Measurements from ENCODE around the gene VSX1. TPM values are rescaled to one million over a fixed set of nuclear protein-coding genes. Genes with fewer than 3 reads are reported as not detected.

The VSX1 gene
- total and polyA plus RNA-seq, 2 donors (not counting 1 experiment from before 2014, with no cell fraction given): not detected

- no peak for DNase-seq
- H3K9me3 Mint-ChIP-seq (ENCODE audit: insufficient read depth): no peaks in the 10 kb centered on the region
- H2AFZ ChIP-seq (ENCODE audit: insufficient read depth, low read depth, low read length, poor library complexity, severe bottlenecking): no peak overlapping the region
- no peak overlapping the region for H3K27ac ChIP-seq (ENCODE audit: low read length in 2 of 2)
- WGBS (ENCODE audit: insufficient coverage): 73% methylated on average over 5 of the region's 7 CpGs
- H3K27ac Mint-ChIP-seq: no peak overlapping the region
- H3K4me3 Mint-ChIP-seq: no peak overlapping the region
- no peak overlapping the region for H3K4me2 ChIP-seq (replicated peaks; ENCODE audit: low read depth, low read length, poor library complexity, severe bottlenecking)
- H3K79me2 ChIP-seq (ENCODE audit: control insufficient read depth, insufficient read depth, low read length): no peaks in the 10 kb centered on the region
- no peak overlapping the region for H3K4me3 ChIP-seq (ENCODE audit: control extremely low read depth in 1 of 5, extremely low read depth in 1 of 5, insufficient read depth in 1 of 5, low read depth in 2 of 5, low read length in 4 of 5)
- no peaks in the 10 kb centered on the region for H4K20me1 ChIP-seq (ENCODE audit: control insufficient read depth, insufficient read depth, low read length, poor library complexity, severe bottlenecking)
- H3K4me1 ChIP-seq (ENCODE audit: control insufficient read depth in 2 of 2, insufficient read depth in 2 of 2, low read length in 2 of 2): no peaks in the 10 kb centered on the region
- no peak for ATAC-seq (ENCODE audit: low read depth)
- no peaks in the 10 kb centered on the region for H3K36me3 ChIP-seq (replicated peaks in 1 of 2; ENCODE audit: control extremely low read depth in 1 of 2, control insufficient read depth in 1 of 2, extremely low read depth in 1 of 2, insufficient read depth in 2 of 2, low read length in 1 of 2)
- ChIA-PET POLR2A (no interaction called here), CTCF (interaction anchor here (1.4 to 2.5 kb wide), 2 partner anchors 76 to 325 kb away, joined by 4 to 7 read pairs; no protein-coding TSS in a partner anchor)
- peaks cover 63% of the 10 kb centered on the region for H3K27me3 Mint-ChIP-seq
- peaks cover 2% of the 10 kb centered on the region for H3K4me1 Mint-ChIP-seq
- intact Hi-C loops (cut with micrococcal nuclease): no loop called here
- TF ChIP-seq CTCF (IDR thresholded peaks at IDR 0.05) (no peak), EZH2 (IDR thresholded peaks at IDR 0.05; ENCODE audit: borderline replicate concordance, insufficient read depth, low read depth, low read length, poor library complexity, severe bottlenecking) (no peak)
- no peaks in the 10 kb centered on the region for H3K9me3 ChIP-seq (ENCODE audit: control extremely low read depth in 1 of 3, control insufficient read depth in 2 of 3, insufficient read depth in 1 of 3, low read length in 2 of 3)
- H3K9ac ChIP-seq (ENCODE audit: low read length): no peak overlapping the region
- peaks cover 0 to 52% (median 24%) of the 10 kb centered on the region in 4 experiments for H3K27me3 ChIP-seq (replicated peaks in 1 of 4; ENCODE audit: control extremely low read depth in 1 of 4, control insufficient read depth in 3 of 4, insufficient read depth in 4 of 4, low read length in 3 of 4)
These were observed 9.6 kb downstream of the VSX1 start for GRCh38 chr20:25072226-25072811.

GRCh38 chr20:25071734-25072133 is 10.2 kb downstream of the VSX1 start:
- no peak for DNase-seq
- intact Hi-C loops (cut with micrococcal nuclease): no loop called here

More at GRCh38 chr20:25071734-25072133, 10.2 kb downstream of the VSX1 start:
- CTCF ChIA-PET: interaction anchor here (0.7 to 2.5 kb wide), 3 partner anchors 29 to 326 kb away, joined by 4 to 7 read pairs (median 4); no protein-coding TSS in a partner anchor
- no peak for ATAC-seq (ENCODE audit: low read depth)
- H3K27me3 ChIP-seq (replicated peaks in 1 of 4; ENCODE audit: control extremely low read depth in 1 of 4, control insufficient read depth in 3 of 4, insufficient read depth in 4 of 4, low read length in 3 of 4): peaks cover 0 to 47% (median 21%) of the 10 kb centered on the region in 4 experiments
- H3K27ac ChIP-seq (ENCODE audit: low read length in 2 of 2): no peak overlapping the region
- H3K79me2 ChIP-seq (ENCODE audit: control insufficient read depth, insufficient read depth, low read length): no peaks in the 10 kb centered on the region
- H3K27me3 Mint-ChIP-seq: peaks cover 57% of the 10 kb centered on the region
- no peak overlapping the region for H3K4me3 Mint-ChIP-seq
- H3K9me3 ChIP-seq (ENCODE audit: control extremely low read depth in 1 of 3, control insufficient read depth in 2 of 3, insufficient read depth in 1 of 3, low read length in 2 of 3): no peaks in the 10 kb centered on the region
- no peaks in the 10 kb centered on the region for H3K4me1 ChIP-seq (ENCODE audit: control insufficient read depth in 2 of 2, insufficient read depth in 2 of 2, low read length in 2 of 2)
- TF ChIP-seq EZH2 (IDR thresholded peaks at IDR 0.05; ENCODE audit: borderline replicate concordance, insufficient read depth, low read depth, low read length, poor library complexity, severe bottlenecking) (no peak), CTCF (IDR thresholded peaks at IDR 0.05) (no peak)
- H3K4me1 Mint-ChIP-seq: no peaks in the 10 kb centered on the region
- POLR2A ChIA-PET: no interaction called here
- H3K9ac ChIP-seq (ENCODE audit: low read length): no peak overlapping the region
- H3K36me3 ChIP-seq (replicated peaks in 1 of 2; ENCODE audit: control extremely low read depth in 1 of 2, control insufficient read depth in 1 of 2, extremely low read depth in 1 of 2, insufficient read depth in 2 of 2, low read length in 1 of 2): no peaks in the 10 kb centered on the region
- H3K9me3 Mint-ChIP-seq (ENCODE audit: insufficient read depth): no peaks in the 10 kb centered on the region
- H4K20me1 ChIP-seq (ENCODE audit: control insufficient read depth, insufficient read depth, low read length, poor library complexity, severe bottlenecking): no peaks in the 10 kb centered on the region
- no peak overlapping the region for H3K27ac Mint-ChIP-seq
- WGBS (ENCODE audit: insufficient coverage): 26% methylated on average over 2 of the region's 4 CpGs
- H2AFZ ChIP-seq (ENCODE audit: insufficient read depth, low read depth, low read length, poor library complexity, severe bottlenecking): no peak overlapping the region
- no peak overlapping the region for H3K4me3 ChIP-seq (ENCODE audit: control extremely low read depth in 1 of 5, extremely low read depth in 1 of 5, insufficient read depth in 1 of 5, low read depth in 2 of 5, low read length in 4 of 5)
- H3K4me2 ChIP-seq (replicated peaks; ENCODE audit: low read depth, low read length, poor library complexity, severe bottlenecking): no peak overlapping the region

Measured in B cell (primary cell).